GM21825 (cell line): ENCODE measurements around the gene CCDC30.
A peak's percentile ranks its signal among the peaks of the same experiment; 100 is the strongest.
"Not testable (repeated sequence)": the region's sequence is repeated elsewhere in the genome, so short reads cannot be mapped to it uniquely, and the experiment has no call there.

Source experiments
- ATAC-seq: cut with Tn5 transposase; IDR thresholded peaks from one replicate; pipeline ENCODE4 v1.9.1; 2021; ENCODE audit warnings: mild to moderate bottlenecking, moderate library complexity; ENCODE audit not compliant: unreplicated experiment

Gene CCDC30

DNA sequence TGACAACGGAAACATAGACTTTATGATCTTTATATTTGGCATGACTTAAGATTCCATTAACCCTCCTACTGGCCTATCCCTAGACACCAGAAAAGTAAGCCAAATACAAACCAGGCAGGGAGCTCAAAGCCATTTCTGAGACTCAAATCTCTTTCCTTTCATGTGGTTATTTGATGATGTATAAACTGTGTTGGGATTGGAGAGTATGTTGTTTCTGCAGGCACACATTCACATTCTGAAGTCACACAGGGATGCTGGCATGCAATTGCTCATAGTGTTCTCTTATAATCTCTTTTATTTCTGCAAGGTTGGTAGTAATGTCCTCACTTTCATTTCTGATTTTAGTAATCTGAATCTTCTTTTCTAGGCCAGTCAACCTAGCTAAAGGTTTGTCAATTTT lies 13.0 kb upstream of the CCDC30 start:
- ATAC-seq = no peak

DNA sequence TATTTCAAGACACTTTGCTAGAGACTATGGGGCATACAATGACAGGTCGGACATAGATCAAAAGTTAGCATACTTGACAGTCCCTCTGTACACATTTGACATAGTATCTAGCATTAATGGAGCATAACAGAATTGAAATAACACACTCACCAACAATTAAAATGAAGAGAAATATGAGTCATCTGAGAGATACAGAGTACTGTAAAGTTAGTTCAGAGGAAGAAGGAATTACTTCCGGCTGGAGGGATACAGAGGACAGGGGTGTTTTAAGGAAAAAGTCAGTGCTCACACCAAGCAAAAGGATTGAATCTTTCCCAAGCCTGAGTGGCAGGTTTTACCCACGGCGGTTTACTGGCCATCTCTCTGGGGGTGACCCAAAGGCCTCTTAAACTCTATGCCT lies 9.7 kb upstream of the CCDC30 start:
- no peak for ATAC-seq

DNA sequence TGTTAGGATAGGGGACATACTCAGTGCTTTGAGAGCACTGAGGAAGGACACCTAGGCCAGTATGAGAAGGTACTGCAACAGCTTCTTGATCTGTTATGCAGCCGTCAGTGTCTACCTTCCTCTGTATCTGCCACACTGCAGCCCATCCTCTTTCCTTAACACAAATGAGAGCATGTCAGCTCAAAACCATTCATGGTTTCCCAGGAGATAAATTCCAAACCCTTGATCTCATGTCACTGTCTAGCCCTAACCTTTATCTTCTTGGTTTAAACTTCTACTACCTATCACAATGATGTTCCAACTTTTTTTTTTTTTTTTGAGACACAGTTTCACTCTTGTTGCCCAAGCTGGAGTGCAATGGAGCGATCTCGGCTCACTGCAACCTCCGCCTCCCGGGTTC lies 8.7 kb upstream of the CCDC30 start:
- no peak for ATAC-seq

DNA sequence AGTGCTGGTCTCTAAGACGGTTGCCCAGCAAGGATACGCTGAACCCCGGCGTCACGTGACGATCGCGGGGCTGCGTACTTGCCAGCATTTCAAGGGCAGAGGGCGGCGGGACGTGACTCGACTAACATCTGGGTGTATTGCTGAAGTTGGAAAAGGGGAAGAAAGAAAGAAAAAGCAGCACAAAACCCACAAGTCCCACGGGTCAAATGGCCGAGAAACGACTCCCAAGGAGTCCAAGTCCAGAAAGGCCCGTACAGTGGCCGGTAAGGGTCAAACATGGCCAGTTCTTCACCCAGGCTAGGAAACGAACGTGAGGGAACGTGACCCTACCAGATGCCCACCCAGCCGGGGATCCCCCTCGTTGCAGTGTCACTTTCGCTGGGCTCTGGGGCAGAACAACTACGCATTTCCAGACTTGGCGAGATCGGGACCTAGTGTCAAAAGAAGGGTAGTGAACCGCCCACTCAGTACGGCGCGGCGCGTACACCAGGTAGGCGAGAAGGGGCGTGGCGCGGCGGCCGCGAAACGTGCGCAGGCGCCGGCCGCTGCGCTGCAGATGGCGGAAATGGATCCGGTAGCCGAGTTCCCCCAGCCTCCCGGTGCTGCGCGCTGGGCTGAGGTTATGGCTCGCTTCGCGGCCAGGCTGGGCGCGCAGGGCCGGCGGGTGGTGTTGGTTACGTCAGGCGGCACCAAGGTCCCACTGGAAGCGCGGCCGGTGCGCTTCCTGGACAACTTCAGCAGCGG lies 6.9 kb upstream of the CCDC30 start, which contains the start of the genes PPCS and ZMYND12:
TSS of gene PPCS (plus strand) at position 534 of the 744 bp plus-strand sequence. CDS start at position 557, 23 bp downstream.
TSS of gene ZMYND12 (minus strand) at position 13 of the 744 bp plus-strand sequence. CDS start 25 bp downstream, outside the sequence.
- ATAC-seq = peak; percentile 71

DNA sequence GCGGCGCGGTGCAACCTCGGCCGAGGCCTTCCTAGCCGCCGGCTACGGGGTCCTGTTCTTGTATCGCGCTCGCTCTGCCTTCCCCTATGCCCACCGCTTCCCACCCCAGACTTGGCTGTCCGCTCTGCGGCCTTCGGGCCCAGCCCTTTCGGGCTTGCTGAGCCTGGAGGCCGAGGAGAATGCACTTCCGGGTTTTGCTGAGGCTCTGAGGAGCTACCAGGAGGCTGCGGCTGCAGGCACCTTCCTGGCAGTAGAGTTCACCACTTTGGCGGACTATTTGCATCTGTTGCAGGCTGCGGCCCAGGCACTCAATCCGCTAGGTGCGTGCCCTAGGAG lies 6.4 kb upstream of the CCDC30 start:
- peak; percentile 49 for ATAC-seq

DNA sequence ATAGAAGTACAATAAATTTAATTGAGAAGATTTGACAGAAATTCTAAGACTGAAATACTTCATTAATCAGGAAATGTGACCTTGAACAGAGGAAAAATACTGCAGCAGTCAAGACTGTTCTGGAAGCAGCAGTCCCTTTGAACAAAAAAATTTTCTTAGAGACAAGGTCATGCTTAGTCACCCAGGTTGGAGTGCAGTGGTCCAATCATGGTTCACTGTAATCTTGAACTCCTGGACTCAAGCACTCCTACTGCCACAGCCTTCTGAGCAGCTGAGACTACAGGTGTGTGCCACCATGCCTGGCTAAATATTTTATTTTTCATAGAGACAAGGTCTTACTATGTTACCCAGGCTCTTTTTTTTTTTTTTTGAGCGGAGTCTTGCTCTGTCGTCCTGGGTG lies 1.9 kb upstream of the CCDC30 start:
- ATAC-seq = no peak

DNA sequence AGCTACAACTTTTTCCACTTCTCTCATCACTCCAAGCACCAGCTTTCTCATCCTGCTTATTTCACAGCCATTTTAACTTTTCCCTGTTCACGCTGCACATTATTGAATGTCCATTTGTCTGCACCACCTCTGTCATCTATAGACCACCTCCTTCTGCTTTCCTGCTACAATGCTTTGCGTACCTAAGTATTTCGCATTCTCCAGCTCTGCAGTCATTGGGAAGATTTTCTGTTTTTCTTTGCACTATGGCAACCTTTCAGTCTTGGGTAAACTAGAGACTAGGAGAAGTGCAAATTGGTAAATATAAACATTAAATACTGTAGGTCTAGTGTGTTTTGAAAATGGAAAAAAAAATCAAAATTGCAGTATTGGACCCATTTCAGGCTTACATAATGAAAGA lies 835 bp downstream of the CCDC30 start:
- ATAC-seq = no peak

DNA sequence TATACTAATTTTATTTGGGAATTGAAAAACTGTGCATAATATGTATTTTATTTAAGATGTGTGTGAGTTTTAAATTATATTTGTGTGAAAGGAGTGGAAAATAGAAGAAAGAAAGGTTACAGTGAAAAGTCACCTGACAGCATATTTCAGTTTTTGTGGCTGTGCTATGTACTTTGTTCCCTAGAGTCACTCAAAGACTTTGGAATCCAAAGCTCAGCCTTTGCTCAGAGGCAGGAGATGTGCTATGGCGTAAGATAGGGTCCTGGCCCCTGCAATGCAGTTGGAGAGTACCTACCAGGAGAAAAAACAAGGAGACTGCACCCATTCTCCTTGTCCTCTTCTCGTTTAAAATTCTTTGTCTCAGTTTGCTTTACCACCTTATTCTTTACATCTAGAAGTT lies 2.9 kb downstream of the CCDC30 start:
- no peak for ATAC-seq

DNA sequence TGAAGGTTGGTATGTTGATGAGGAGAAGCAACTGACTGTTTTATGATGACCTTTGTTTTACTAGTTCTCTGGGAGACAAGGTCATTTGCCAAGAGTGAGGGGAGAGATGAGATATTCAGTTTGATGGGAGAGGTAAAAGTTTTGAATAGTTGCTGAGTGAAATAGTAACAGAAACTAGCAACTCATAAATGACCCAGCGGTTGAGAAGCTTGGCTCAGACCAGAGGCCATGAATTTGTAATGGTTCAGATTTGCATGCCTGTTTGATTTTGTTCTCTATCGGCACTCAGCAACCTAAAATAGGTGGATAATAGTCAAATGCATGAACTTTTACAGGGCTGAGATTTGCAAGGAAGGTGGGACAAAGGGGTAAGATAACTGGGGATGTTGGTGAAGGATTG lies 6.6 kb downstream of the CCDC30 start:
- no peak for ATAC-seq

DNA sequence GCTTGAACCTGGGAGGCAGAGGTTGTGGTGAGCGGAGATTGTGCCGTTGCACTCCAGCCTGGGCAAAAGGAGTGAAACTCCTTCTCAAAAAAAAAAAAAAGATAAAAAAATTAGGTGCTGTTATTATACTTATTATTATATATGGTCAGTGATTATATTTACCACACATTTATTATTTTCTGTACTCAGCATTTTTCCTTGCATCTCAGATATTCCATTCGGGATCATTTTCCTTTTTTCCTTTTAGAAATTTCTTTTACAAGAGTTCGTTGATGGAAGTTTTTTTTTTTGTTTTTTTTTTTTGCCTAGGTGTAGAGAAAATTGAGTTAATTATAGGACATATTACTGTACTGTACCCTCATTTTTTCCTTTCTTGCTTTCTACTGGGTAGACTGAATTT lies 13.5 kb downstream of the CCDC30 start:
- ATAC-seq = no peak

DNA sequence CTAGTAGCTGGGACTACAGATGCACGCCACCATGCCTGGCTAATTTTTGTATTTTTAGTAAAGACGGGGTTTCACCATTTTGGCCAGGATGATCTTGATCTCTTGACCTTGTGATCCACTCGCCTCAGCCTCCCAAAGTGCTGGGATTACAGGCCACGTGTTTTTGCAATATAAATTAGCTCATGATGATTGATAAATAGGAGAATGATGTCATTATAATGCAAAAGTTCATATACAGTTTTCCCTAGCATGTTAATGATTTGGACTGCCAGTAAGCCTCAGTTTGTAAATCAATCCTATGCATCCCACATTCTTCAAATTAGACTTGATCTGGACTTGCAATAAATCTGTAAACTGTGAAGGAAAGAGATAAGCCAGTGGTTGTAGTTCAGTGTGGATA lies 14.3 kb downstream of the CCDC30 start:
- ATAC-seq = not testable (repeated sequence)

DNA sequence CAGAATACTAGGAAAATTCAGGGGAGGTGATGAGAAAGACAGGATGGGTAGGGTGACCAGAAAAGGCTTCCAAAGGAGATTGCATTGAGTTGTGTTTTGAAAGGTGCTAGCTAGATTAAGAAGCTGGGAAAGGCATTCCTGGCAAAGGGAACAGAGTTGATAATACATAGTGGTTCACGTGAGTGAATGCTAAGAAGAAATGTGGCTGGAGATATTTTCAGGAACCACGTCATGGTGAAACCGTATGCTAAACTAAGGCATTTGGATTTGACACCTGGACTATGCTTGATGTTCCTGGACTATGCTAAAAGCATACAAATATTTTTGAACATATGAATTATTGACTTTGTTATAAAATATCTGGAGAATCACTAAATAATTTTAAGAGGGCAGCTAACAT lies 14.7 kb downstream of the CCDC30 start:
- ATAC-seq = no peak

DNA sequence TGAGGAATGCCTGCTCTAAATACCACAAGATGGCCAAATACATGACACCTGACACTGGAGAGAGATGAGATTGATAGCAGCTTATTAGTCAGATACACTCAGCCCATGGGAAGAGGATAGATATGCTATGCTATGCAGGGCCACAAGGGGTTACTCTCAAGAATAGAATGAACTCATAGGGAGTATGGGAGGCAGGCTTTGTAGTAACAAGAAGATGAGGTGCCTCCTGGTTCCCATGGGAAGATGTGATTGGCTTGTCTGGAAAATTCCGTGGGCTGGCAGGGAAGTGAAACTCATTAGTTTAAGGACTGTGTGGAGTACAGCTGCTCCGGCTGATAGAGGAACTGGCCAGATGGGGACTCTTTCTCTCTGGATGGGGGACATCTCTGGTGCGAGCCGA lies 16.5 kb downstream of the CCDC30 start:
- no peak for ATAC-seq

DNA sequence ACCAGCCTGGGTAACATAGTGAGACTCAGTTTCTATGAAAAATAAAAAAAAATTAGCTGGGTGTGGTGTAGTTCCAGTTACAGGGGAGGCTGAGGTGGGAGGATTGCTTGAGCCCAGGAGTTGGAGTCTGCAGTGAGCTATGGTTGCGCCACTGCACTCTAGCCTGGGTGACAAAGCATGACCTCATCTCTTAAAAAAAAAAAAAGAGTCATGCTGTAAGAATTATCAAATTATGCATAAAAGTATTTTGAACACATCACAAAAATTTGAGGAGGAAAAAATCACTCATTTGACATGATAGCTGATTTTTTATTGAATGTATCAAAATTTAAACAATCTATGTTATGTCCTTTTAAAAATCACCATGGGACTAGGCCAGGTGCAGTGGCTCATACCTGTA lies 17.8 kb downstream of the CCDC30 start:
- ATAC-seq = no peak

DNA sequence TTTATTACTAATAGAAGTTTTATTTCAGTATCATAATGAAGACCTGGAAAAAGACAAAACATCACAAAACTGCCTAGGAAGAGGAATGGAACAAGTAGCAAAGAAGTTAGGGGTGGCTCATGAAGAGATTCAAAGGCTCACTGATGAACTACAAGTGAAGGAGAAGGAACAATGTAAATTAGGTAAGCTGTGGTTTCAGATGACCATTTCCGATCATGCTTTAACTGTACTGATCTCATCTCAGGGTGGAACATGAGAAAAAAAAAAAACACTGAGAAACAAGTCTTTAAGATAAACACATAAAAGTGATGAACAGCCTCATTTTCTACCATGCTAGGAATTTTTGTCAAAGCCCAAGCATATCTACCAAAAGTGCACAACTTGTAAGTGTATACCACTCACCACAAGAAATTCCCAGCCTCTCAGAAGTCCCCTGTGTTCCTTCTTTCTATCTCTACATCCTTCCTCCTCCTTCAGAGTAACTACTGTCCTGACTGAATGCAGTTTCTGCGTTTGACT lies 19.6 kb downstream of the CCDC30 start:
- ATAC-seq = no peak

DNA sequence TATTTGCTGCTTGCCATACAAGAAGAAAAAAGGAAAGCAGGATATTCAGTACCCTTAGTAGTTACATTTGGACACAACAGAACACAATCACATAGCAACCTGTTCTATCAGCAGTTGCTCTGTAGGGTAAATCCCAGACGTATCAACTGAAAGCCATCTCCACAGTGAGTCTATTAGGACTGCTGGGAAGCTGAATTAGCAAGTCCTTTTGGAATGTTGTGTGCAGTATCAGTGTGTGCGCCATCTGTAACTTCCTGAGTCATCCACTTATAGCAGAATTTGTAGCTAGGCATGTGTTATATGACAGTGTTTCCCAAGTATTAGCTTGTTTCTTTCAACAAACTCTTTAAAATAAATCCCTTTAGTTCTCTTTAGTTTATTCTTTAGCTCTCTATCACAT lies 21.3 kb downstream of the CCDC30 start:
- no peak for ATAC-seq

DNA sequence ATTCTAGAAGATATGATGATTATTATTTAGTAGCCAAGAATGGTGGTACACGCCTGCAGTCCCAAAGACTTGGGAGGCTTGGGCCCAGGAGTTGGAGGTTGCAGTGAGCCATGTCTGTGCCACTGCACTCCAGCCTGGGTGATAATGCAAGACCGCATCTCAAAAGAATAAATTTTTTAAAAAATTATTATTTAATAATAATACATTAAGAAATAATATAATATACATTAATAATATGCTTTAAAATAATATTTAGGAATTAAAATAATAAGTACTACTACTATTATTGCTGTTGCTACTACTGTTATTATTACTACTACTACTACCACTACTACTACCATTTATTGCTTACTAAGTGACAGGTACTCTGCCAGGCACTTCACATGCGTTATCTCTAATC lies 27.2 kb downstream of the CCDC30 start:
- ATAC-seq = no peak

DNA sequence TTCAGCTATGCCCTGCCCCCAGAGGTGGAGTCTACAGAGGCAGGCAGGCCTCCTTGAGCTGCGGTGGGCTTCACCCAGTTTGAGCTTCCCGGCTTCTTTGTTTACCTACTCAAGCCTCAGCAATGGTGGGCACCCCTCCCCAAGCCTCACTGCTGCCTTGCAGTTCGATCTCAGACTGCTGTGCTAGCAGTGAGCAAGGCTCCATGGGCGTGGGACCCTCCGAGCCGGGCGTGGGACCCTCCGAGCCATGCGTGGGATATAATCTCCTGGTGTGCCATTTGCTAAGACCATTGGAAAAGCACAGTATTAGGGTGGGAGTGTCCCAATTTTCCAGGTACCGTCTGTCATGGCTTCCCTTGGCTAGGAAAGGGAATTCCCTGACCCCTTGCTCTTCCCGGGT lies 38.9 kb downstream of the CCDC30 start:
- not testable (repeated sequence) for ATAC-seq

DNA sequence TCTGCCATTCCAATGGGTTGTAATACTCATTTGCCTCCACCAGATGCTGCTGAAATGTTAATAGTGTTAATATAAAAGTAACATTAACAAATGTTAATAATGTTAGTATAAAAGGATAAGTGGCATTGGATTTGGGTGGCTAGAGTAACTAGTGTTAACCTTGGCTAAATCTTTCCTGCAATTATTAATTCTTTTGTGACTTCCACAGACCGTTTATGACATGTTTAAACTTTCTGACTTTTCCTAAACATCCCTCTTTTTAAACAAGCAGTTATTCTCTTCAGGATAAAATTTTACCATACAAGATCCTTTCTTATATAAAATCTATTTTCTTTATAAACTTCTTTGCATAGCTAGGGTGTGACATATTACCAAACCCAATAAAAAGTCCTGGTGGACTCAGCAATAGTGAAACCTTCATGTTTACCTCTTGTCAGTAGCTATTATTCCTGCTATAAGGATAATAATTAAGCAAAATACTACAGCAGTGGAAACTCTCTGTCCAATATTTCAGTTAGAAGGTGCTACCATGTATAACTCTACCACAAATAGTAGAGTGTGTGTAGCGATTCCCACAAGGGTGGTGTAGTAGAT lies 41.5 kb downstream of the CCDC30 start:
- no peak for ATAC-seq

DNA sequence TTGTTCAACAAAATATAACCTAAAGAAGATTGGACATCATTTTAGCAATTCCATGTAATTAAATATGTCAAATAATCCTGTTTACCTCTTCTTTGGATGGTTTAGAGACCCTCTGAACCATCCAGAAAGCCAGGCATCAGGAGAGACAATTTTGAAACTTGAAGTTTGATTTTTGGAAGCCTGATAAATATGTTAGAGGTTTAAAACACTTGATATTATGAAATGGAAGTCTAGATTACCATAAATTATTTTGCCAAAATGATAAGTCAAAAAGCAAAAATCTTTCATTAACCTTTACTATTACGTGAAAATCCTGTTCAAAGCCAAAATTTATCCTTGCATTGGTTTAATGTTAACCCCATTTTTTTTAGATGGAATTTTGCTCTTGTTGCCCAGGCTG lies 43.5 kb downstream of the CCDC30 start:
- ATAC-seq = no peak

DNA sequence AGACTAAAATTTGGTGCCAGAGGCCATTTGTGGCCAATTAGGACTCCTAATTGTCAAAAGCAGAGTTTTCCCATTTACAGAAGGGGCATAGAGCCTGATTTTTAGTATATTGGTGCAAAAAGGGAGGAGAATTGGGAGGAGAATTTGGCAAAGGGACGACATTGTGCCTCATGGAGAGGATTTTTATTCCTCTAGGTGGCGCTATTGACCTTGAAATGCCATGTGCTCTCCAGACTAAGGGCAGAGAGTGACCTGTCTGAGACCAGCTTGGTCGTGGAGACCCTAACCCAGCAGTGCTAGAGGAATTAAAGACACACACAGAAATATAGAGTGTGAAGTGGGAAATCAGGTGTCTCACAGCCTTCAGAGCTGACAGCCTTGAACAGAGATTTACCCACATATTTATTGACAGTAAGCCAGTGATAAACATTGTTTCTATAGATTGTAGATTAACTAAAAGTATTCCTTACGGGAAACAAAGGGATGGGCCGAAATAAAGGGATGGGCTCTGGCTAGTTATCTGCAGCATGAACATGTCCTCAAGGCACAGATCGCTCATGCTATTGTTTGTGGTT lies 48.6 kb downstream of the CCDC30 start:
- ATAC-seq = not testable (repeated sequence)

DNA sequence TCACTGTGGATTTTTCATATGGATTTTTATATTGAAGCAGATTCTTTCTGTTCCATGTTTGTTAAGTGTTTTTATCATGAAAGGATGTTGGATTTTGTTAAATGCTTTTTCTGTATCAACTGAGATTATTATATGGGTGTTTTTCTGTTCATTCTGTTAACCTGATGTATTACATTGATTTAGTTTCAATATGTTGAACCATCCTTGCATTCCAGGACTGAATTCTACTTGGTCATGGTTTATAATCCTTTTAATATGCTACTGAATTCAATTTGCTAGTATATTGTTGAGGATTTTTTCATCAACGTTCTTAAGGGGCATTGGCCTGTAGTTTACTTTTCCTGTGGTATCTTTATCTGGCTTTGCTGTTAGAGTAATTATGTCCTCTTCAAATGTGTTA lies 55.8 kb downstream of the CCDC30 start:
- ATAC-seq = no peak
